Stimulated activated naive CD4-positive, alpha-beta T cell treated with Interleukin-2 at 50 U/mL for 16 hours (primary cell): ENCODE measurements around the gene SBF2.

Experiments used
- DNase-seq: peaks from one replicate; lab custom pipeline; 2025; lab: John Stamatoyannopoulos, UW

The SBF2 gene

GRCh38 chr11:9896902-9897301, 397.1 kb downstream of the SBF2 start:
- DNase-seq: no peak

- no peak for DNase-seq
These were observed 399.0 kb downstream of the SBF2 start for GRCh38 chr11:9895006-9895405.

- no peak for DNase-seq
These were observed 400.5 kb downstream of the SBF2 start for GRCh38 chr11:9893474-9893873.

- DNase-seq: no peak
These were observed 405.1 kb downstream of the SBF2 start for GRCh38 chr11:9888938-9889337.

- DNase-seq: no peak
These were observed 406.5 kb downstream of the SBF2 start for GRCh38 chr11:9887472-9887871.

GRCh38 chr11:9886595-9886994, 407.4 kb downstream of the SBF2 start:
- DNase-seq: no peak

- DNase-seq: no peak
These were observed 409.4 kb downstream of the SBF2 start for GRCh38 chr11:9884601-9885000.

GRCh38 chr11:9880657-9881056, 413.4 kb downstream of the SBF2 start:
- DNase-seq: no peak

- DNase-seq: no peak
These were observed 415.1 kb downstream of the SBF2 start for GRCh38 chr11:9878936-9879335.

- DNase-seq: no peak
These were observed 417.7 kb downstream of the SBF2 start for GRCh38 chr11:9876331-9876730.

GRCh38 chr11:9875862-9876261, 418.2 kb downstream of the SBF2 start:
- DNase-seq: no peak

- DNase-seq: no peak
These were observed 418.6 kb downstream of the SBF2 start for GRCh38 chr11:9875399-9875798.

- DNase-seq: no peak
These were observed 419.6 kb downstream of the SBF2 start for GRCh38 chr11:9874466-9874865.

GRCh38 chr11:9868641-9869040, 425.4 kb downstream of the SBF2 start:
- DNase-seq: no peak

- no peak for DNase-seq
These were observed 431.0 kb downstream of the SBF2 start for GRCh38 chr11:9862981-9863380.

GRCh38 chr11:9861860-9862725, 431.9 kb downstream of the SBF2 start:
- peak; percentile 24 for DNase-seq

- DNase-seq: no peak
These were observed 434.3 kb downstream of the SBF2 start for GRCh38 chr11:9859554-9860305.

GRCh38 chr11:9858822-9859221, 435.2 kb downstream of the SBF2 start:
- no peak for DNase-seq

GRCh38 chr11:9858218-9858617, 435.8 kb downstream of the SBF2 start:
- no peak for DNase-seq

- DNase-seq: no peak
These were observed 438.3 kb downstream of the SBF2 start for GRCh38 chr11:9855579-9856287.

- no peak for DNase-seq
These were observed 440.0 kb downstream of the SBF2 start for GRCh38 chr11:9853929-9854552.

- DNase-seq: no peak
These were observed 441.6 kb downstream of the SBF2 start for GRCh38 chr11:9852465-9852864.
